SKM-1 (cell line): Measurements from ENCODE around the gene TNFRSF18.
"Not testable (repeated sequence)": the region's sequence is repeated elsewhere in the genome, so short reads cannot be mapped to it uniquely, and the experiment has no call there.

Experiments used
- DNase-seq: peaks from one replicate; lab custom pipeline; 2025; ENCODE audit not compliant: unreplicated experiment; lab: John Stamatoyannopoulos, UW

TNFRSF18 gene

DNA sequence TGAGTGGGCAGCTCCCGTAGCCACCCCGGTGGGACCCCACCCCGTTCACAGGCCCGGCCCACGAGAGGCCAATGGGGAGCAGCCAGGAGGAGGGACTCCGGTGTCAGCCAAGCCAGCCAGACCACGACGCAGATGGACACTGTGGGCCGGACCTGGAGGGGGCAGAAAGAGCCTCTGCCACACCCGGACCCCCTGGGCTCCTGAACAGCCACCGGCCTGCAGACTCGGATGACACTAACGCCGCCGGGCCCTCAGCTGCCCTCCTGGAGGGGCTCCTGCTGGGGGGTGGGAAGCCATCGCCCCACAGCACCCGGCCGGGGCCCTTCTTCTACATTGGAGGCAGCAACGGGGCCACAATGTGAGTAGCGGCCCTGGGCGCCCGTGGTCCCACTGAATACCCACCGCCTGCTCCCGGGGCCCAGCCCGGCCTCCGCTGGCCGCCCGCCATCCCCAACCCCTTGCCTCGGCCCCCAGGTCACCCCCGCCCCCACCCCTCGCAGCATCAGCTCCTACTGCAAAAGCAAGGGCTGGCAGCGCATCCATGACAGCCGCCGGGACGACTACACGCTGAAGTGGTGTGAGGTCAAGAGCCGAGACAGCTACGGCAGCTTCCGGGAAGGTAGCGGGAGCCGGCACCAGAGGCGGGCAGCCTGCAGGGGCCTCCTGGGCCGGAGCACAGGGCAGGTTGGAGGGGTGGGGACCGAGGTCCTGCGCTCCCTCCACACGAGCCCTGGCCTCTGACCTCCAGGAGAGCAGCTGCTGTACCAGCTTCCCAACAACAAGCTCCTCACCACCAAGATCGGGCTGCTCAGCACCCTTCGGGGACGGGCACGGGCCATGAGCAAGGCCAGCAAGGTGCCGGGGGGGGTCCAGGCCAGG, 26.2 kb downstream of the TNFRSF18 start:
- no peak for DNase-seq

DNA sequence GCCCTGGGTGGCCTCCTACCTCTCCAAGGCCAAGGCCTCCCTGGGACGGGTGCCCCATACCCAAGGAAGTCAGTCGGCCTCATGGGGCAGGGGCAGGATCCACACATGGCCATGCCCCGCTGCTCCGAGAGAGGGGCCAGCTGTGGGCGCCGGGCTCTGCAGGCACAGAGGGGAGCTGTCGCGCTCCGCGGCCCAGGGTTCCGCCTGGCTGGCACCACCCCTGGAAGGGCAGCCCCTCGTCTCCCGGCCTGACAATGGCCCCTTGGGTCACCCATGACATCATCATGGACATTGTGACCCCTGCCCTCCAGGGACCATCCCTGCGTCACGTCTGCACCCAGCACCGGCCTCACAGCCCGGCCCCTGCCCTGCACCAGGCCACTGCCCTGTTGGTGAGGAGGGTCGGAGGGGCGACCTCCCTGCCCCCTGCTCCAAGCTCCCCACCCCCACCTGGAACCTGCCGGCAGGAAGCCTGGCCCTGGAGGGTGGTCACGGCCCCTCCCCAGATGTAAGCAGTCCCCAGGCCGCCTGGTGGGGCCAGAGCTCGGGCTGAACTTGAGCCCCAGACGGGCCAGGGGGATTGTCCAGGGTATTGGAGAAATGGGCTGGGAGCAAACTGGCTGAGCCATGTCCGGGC, 26.9 kb downstream of the TNFRSF18 start:
- DNase-seq, result no peak

DNA sequence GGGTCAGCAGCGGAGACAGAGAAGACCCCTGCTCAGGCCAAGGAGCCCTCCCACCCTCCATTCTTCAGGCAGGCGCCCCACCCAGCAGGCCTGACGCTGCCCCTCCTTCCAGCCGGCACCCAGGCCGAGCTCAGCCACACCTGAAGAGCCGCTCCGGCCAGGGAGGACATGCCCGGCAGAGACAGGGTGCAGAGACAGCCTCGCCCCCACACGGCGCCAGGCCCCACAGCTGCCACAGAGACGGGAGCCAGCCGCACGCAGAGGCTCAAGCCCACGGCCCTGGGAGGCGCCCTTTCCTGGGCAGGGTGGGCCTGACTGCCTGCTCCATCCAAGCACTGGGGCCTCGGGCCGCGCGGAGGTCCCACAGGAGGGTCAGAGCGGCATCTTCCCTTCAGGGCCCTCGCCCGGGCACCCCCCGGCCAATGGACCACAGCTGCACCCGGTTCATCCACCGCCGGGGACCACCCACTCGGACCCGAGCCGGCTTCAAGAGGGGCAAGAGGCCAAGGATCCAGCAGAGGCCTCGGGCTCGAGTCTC, 27.5 kb downstream of the TNFRSF18 start:
- DNase-seq, result no peak

DNA sequence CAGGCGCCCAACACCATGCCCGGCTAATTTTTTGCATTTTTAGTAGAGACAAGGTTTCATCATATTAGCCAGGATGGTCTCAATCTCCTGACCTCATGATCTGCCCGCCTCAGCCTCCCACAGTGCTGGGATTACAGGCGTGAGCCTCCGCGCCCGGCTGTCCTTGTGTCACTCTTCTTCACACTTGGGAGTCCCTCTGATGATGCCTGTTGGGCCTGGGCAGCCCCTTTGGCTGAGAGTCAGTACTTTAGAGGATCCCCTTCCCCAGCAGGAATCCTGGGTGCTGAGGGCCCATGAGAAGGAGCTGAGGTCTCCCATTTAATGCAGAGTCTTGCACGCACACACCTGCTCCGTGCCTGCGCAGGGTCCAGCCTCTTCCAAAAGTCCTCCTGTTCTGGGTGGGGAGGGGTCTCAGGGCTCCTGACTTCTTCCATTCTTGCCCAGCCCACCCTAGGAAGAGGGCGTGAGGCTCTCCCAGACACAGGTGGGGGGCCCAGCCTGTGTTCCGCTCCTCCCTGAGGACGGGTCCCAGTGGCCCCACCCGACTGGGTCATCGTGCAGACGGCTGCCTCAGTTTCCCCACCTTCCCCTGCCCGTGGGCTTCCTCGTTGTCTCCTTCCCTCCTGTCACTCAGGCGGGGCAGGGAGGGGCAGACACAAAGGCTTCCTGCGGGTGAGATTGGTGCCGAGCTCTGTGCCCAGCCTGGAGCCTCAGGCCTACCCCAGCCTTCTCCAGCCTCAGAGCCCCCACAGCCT, 28.8 kb downstream of the TNFRSF18 start:
- no peak for DNase-seq

DNA sequence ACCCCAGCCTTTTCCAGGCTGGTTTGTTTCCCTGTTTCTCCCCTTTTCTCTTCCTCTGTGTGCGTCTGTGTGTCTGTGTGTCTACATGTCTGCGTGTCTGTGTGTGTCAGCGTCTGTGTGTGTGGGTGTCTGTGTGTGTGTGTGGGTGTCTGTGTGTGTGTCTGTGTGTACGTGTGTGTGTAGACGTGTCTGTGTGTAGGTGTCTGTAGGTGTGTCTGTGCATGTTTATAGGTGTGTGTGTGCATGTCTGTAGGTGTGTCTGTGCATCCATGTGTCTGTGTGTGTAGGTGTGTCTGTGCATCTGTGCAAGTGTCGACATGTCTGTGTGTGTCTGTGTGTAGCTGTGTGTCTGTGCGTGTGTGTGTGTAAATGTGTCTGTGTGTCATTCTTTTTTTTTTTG, 29.5 kb downstream of the TNFRSF18 start:
- no peak for DNase-seq

DNA sequence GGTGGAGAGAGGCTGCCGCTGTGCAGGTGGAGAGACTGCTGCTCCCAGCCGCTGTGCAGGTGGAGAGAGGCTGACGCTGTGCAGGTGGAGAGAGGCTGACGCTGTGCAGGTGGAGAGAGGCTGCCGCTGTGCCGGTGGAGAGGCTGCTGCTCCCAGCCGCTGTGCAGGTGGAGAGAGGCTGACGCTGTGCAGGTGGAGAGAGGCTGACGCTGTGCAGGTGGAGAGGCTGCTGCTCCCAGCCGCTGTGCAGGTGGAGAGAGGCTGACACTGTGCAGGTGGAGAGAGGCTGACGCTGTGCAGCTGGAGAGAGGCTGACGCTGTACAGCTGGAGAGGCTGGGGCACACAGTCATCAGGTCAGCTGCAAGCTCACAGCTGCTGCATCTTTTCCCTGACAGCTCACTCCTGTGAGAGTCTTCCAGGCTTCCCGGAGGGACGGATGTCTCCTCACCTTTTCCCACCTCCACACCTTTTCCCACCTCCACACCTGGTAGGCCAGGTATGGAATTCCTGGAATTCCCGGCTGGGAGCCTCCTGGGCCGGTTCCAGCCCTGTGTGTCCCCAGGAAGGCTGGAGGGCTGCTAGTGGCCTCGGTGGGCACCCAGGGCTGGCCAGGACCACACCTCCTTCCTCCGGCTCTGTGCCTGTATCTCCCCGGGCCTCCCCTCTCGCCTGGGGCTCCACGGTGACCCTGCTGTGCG, 30.2 kb downstream of the TNFRSF18 start:
- DNase-seq, result not testable (repeated sequence)

DNA sequence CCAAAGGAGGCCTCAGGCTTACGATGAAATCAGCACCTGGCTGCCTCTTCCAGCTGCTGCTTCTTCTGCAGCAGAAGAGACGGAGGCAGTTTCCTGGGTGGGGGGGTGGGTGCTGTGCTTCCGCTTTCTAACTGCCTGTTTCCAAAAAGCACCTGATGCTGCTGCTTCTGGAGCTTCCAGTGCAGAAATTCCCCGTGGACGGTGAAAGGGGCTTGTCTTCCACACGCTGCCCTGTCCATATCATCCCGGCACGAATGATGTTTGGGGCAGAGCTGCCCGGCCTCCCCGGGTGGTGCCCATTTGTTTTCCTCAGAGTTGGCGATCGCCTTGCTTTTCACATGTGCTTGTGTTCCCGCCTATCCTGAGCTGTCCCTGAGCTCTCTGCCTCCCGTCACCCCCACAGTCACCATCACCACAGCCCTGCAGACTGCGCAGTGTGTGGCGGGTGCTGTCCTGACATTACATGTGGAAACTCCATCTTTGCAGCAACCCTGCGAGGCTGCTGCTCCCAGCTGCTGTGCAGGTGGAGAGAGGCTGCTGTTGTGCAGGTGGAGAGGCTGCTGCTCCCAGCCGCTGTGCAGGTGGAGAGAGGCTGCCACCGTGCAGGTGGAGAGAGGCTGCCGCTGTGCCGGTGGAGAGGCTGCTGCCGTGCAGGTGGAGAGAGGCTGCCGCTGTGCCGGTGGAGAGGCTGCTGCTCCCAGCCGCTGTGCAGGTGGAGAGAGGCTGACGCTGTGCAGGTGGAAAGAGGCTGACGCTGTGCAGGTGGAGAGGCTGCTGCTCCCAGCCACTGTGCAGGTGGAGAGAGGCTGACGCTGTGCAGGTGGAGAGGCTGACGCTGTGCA, 30.9 kb downstream of the TNFRSF18 start:
- DNase-seq, result no peak

DNA sequence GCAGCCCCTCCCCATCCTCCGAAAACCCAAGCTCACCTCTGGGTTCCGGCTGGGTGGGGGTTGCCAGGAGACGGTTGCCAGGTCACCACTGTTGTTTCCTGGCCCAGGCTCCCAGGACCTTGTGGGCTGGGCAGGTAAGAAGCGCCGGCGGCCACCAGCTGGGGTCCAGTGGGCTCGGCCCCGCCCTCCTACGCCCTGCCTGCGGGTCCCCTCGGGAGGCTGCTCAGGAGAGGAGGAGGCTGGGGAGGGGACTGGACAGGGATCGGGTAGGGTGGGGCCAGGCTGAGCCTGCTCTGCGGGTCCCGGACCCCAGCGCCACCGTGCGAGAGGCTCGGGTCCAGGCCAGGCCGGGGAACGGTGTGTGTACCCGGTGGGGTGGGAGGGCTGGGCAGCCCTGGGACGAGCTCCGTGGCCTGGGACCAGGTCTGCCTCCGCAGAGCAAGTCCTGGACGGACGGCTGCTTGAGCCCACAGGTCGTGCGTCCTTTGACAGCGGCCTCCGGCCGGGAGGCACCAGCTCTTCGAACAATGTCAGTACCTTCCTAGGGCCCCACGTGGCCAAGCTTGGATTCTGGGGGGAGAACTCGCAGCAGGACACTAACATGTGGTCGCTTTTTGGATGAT, 32.5 kb downstream of the TNFRSF18 start, which contains the start of gene TTLL10:
Gene TTLL10 (plus strand): TSS at position 88 of the 623 bp plus-strand sequence. CDS start 5,336 bp downstream, outside the sequence.
- DNase-seq, result no peak

DNA sequence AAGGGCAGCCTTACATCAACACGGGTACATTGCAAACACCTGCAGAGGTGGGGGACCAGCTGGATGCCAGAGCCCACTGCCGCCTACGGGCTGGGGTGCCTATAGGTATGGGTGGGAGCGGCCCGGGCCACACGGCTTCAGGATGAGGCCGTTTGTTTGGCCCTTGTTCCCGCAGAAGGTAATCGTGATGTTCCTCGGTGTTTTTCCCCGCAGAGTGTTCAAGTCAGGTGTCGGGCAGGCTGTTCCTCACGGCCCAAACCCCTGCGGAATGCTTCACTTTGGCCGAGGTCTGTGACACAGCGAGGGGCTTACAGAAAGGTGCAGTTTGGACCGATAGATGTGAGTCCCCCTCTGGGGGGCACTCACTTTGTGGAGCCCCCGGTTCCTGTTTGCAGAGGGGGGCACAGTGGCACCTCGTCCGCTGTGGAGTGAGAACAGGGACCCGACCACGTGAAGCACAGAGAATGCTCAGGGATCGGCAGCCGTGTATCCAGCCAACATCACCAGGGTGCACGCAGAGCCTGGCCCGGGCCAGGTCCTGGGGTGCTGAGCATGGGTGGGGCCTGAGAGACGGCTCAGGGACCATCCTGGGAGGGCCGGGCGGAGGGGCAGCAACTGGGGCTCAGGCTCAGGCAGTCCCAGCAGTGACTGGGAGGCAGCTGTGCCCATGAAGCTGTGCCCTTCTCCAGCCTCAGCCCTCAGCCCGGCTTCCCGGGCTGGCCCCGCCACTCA, 33.2 kb downstream of the TNFRSF18 start:
- no peak for DNase-seq

DNA sequence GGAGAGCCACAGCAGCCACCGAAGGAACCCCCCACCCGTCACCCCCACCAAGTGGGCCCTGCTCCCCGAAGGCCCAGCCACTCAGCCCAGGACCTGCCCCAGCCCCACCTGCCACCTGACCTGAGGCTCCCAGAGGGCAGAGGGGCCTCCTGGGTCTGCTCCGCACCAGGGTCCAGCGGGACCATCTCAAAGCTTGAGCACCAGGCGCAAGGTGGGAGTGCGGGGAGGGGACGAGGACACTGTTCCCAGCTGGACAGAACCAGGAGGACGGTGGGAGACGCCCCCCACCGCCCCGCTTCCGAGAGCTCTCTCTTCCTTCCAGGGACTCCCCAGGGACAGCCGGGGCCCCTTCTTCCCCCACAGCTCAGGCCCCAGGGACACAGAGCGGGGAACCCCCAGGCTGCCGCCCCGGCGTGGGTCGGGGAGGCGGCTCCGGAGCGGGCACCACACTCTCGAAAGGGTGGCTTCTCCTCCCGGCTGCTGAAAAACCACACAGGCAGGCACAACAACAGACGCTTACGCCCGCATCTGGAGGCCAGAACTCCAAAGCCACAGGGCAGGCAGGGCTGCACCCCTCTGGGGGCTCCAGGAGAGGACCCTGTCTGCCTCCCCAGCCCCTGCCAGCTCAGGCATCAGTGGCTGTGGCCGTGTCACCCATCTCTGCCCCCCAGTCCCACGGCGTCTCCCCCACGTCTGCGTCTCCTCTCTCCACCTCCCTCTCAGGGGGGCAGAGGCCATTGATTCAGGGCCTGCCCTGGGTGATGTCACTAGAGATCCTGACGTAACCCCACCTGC, 34.6 kb downstream of the TNFRSF18 start:
- no peak for DNase-seq

DNA sequence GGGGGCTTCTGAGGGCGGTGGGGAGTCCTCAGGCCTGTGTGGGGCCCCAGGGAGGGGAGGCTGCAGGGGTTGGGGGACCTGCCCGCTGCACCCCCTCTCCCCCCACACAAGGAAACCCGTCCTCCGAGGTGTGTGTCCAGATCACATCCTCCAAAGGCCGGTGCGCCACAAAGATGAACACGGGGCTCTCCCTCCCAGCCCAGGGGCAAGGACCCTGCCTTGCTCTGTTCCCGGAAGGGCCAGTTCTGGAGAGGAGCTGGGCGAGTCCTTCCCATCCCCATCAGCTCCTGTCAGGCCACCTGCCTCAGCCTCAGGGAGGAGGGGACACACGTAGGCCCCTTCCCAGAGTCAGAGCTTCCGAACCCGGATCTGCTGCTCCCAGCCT, 35.2 kb downstream of the TNFRSF18 start:
- DNase-seq, result no peak

DNA sequence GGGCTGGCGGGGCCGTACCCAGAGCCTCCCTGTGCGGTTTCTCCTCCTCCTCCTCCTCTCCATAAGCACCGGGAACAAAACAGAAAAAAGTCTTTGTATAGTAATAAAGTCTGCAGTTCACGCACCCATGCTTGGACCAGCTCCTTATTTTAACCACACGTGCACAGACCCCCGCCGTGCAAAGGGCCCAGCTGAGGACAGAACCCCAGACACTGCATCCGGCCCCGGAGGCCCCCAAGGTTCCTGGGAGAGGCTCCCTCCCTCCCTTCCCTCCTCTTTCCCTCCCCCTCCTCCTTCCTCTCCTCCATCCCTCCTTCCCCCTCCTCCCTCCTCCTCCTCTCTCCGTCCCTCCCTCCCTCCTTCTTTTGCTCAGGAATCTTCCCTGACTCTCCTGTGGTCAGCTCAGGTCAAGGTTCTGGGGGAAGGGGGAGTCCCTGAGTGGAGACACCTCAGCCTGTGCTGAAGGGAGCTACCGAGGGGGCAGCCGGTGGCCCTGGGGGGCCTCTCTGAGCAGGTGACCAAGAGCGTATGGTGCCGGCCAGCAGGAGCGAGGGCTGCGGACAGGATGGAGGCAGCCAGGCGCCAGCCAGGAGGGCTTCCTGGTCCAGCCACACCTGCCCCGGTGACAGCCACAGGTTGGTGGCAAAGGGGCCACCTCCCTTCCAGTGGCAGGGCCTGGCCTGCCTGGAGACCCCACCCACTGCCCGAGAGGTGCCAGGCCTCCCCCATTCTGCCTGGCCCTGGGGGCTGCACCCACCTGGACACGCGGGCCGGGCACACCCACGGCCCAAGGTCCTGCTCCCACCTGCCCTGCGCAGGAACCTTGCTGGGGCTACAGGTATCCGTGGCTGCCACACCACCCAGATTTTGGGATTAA, 35.9 kb downstream of the TNFRSF18 start:
- DNase-seq, result no peak

DNA sequence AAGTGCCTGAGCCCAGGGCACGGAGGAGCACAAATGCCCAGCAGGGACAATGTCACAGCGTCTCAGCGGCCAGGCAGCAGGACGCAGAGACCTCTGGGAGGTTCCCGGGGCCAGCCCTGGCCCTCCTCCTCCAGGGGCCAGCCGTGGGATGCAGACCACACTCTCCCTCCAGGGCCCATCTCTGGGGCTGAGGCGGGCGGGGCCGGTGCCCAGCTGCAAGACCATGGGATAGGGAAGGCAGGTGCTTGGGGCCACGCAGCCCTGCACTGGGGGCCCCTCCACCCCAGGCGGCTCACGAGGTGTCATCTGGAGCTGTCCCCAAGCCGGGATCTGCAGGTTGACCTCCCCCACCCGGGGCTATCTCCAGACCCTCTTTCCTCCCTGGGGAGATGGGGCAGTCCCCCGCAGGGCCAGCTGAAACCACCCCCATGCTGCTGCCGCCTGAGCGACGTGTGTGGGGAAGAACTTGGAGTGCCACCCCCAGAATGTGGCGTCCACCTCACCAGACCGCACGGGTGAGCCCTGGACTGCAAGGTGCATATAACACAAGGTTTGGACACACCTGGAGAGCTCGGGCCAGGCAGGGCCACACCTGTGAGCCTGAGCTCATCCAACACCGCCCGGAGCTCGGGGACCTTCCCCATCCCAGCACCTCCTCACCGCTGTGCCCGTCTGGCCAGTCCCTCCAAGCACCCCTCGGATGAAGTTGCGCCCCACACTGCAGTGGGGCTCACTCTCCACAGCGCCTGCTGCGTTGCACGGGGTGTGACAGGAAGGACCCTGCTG, 36.8 kb downstream of the TNFRSF18 start:
- DNase-seq, result no peak

DNA sequence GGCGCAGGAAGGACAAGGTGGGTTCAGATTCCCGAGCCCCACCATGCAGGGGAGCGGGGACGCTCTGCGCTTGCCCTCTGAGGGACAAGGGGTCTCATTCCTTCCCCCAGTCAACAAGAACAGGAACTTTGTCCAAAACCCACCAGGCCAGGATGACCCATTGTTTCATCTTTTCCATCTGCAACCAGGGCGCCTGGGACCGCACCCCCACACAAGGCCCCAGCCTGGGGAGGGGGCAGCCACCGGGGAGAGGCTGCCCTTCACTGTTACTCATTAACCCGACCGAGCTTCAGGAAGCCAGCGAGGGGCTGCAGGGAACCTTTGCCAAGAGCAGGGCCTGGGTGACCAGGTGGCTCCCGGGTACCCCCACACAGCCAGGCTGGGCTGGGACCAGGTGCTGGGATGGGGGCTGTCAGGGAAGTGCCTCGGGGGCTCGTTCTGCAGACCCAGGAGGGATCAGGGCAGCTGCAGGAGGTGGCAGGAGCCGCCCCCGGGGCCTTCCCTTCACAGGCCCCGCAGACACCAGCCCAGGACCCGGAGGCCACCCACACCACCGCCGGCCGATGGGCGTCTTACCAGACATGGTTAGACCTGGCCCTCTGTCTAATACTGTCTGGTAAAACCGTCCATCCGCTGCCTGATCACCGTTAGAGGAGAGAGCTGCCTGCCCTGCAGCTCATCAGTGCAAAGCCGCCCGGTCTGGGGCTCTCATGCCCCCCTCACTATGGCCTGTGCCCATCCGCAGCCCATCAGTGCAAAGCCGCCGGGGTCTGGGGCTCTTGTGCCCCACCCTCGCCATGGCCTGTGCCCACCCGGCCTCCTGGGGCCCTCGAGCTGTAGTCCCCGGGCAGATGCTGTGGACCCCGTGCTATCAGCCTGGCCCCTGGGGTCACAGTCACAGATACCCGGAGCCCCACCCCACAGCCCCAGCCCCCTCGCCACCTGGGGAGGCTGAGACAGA, 37.7 kb downstream of the TNFRSF18 start:
- no peak for DNase-seq

DNA sequence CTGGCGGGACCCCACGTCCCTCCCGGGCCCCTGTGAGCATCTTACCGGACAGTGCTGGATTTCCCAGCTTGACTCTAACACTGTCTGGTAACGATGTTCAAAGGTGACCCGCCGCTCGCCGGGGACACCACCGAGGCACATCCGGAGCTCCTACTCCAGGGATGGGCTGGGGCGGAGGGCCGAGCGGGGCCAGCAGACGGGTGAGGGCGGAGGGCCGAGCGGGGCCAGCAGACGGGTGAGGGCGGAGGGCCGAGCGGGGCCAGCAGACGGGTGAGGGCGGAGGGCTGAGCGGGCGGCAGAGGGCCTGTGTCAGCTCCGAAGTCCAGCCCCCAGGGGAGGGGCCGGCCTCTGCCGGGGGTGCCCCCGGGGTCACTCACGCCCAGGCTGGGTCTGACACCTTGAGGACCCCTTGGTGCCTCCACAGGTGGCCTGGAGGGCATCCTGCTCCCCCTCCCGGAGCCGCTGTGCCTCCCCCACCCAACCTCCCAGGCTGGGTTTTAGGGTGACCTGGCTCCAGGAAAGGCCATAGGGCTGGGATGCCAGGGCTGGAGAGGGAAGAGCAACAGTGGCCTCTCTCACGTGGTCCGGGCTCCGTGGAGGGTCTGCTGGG, 38.4 kb downstream of the TNFRSF18 start:
- DNase-seq, result no peak
